Activated effector memory CD4-positive, alpha-beta T cell treated with anti-CD3 and anti-CD28 coated beads, Interleukin-2, amount 50 U/mL, for 16 hours (primary cell): ENCODE results near the gene PLCL1.

Experiments used
- DNase-seq: peaks from one replicate; pipeline ENCODE4 v3.0.0-alpha.2; 2020

Gene PLCL1

GRCh38 chr2:197804049-197804757, at the start of gene PLCL1:
PLCL1 (plus strand) TSS chr2:197804593.
- peak; percentile 96 for DNase-seq

- no peak for DNase-seq
Measured at GRCh38 chr2:197759013-197759412, 45.4 kb upstream of the PLCL1 start.

GRCh38 chr2:197759625-197760292, 44.6 kb upstream of the PLCL1 start:
- no peak for DNase-seq

GRCh38 chr2:197760293-197760657, 44.1 kb upstream of the PLCL1 start:
- no peak for DNase-seq

GRCh38 chr2:197777823-197778407, 26.5 kb upstream of the PLCL1 start:
- DNase-seq, result no peak

- no peak for DNase-seq
Measured at GRCh38 chr2:197779261-197779660, 25.1 kb upstream of the PLCL1 start.

- no peak for DNase-seq
Measured at GRCh38 chr2:197782126-197782525, 22.3 kb upstream of the PLCL1 start.

- peak; percentile 56 for DNase-seq
Measured at GRCh38 chr2:197784956-197785941, 19.1 kb upstream of the PLCL1 start, which contains the start of gene BOLL. BOLL (minus strand) TSS chr2:197785319; CDS start chr2:197781850, 3,469 bp downstream.

- DNase-seq, result peak; percentile 83
Measured at GRCh38 chr2:197786010-197786877, 18.1 kb upstream of the PLCL1 start.

- no peak for DNase-seq
Measured at GRCh38 chr2:197793456-197793855, 10.9 kb upstream of the PLCL1 start.

- DNase-seq, result no peak
Measured at GRCh38 chr2:197795277-197795676, 9.1 kb upstream of the PLCL1 start.

- no peak for DNase-seq
Measured at GRCh38 chr2:197798187-197798586, 6.2 kb upstream of the PLCL1 start.

- DNase-seq, result no peak
Measured at GRCh38 chr2:197799068-197799467, 5.3 kb upstream of the PLCL1 start.

- DNase-seq, result no peak
Measured at GRCh38 chr2:197800091-197800490, 4.3 kb upstream of the PLCL1 start.

- DNase-seq, result no peak
Measured at GRCh38 chr2:197801033-197801432, 3.4 kb upstream of the PLCL1 start.

- DNase-seq, result no peak
Measured at GRCh38 chr2:197803033-197803444, 1.4 kb upstream of the PLCL1 start.

GRCh38 chr2:197804758-197805714, 643 bp downstream of the PLCL1 start:
- peak; percentile 78 for DNase-seq

- DNase-seq, result no peak
Measured at GRCh38 chr2:197805715-197806633, 1.6 kb downstream of the PLCL1 start.

- no peak for DNase-seq
Measured at GRCh38 chr2:197809064-197809463, 4.7 kb downstream of the PLCL1 start.

- DNase-seq, result no peak
Measured at GRCh38 chr2:197810016-197810415, 5.6 kb downstream of the PLCL1 start.
